GM19455 (cell line): Measurements from ENCODE around the gene CYP3A7.
"Not testable (repeated sequence)": the region's sequence is repeated elsewhere in the genome, so short reads cannot be mapped to it uniquely, and the experiment has no call there.

Experiments used
- ATAC-seq: cut with Tn5 transposase; IDR thresholded peaks from one replicate; pipeline ENCODE4 v1.9.1; 2021; ENCODE audit not compliant: unreplicated experiment

Gene CYP3A7

DNA sequence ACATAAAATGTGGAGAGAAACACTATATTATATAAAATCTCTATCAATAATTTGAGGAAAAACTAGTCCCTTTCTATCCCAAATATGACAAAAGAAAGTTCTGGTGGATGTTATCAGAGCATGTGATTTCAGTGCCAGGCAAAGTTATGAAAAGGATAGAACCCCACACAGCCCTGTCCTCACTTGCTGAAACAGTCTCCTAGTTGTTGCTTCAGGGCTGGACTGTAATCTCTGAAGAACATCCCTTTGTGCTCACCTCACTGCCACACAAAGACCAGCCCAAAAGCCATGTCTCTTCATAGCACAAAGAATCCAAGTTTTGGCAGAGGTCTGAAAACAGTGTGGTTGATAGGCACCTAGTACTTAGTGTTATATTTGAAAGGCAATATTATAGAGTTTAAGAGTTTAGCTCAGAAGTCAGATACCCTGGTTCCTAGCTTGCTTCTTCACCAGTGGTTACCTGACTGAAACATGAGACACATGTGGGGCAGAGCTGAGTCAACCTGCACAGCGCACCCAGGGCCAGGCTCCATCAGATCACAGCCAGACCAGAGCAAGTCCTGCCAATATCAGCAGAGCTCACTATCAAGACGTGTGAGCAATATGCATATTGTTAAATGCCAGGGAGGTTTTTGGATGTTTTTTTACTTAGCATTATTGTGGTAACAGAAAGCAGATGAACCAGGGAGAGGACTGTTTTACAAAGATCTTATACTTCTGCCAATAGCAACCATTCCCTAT lies 25.0 kb downstream of the CYP3A7 start:
- ATAC-seq, result no peak

DNA sequence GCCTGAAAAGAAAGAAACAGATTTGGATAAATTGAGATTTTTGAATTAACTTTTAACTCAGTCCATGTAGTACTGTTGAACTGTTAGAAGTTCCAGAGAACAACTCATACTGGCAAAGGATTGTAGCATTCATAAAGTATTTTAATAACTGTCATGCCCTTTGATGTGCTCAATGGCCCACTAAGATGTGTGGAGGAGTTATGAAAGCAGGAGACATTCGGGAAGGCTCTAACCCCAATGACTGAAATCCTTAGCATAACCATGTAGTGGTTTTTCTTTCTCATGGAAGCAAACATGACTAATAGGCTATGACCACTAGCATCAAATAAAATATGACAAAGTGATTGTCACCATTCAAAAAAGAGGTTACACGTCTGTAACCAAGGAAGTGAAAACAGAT lies 25.7 kb downstream of the CYP3A7 start:
- no peak for ATAC-seq

DNA sequence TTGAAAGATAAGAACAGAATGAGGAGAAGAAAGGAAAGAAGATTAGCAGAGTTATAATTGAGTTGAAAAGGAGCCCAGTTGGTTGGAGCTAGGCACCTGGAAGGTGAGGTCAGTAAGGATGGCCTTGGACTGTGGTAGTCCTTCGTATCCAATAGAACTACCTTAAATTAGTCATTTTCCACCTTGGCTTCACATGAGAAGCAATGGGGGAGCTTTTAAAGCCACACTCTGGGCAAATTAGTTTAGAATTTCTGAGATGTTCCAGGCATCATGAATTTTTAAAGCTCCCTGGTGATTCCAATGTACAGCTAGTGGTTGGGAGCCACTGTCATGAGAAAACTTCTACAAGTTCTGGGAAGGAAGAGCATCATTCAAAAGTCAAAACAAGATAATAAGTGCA lies 27.9 kb downstream of the CYP3A7 start:
- no peak for ATAC-seq

GRCh38 chr7:99699946-99700345 lies 35.0 kb downstream of the CYP3A7 start:
- no peak for ATAC-seq

- ATAC-seq, result not testable (repeated sequence)
Measured at GRCh38 chr7:99698867-99699730, 35.9 kb downstream of the CYP3A7 start.

GRCh38 chr7:99694912-99695304 lies 40.1 kb downstream of the CYP3A7 start:
- ATAC-seq, result no peak

- ATAC-seq, result no peak
Measured at GRCh38 chr7:99694201-99694911, 40.6 kb downstream of the CYP3A7 start.

GRCh38 chr7:99693427-99694200 lies 41.4 kb downstream of the CYP3A7 start:
- no peak for ATAC-seq

GRCh38 chr7:99693100-99693426 lies 41.9 kb downstream of the CYP3A7 start:
- no peak for ATAC-seq

DNA sequence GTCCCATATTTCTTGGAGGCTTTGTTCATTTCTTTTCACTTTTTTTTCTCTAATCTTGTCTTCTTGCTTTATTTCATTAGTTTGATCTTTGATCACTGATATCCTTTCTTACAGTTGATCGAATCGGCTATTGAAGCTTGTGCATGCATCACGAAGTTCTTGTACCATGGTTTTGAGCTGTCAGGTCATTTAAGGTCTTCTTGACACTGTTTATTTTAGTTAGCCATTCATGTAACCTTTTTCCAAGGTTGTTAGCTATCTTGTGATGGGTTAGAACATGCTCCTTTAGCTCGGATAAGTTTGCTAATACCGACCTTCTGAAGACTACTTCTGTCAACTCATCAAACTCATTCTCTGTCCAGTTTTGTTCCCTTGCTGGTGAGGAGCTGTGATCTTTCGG lies 42.4 kb downstream of the CYP3A7 start:
- ATAC-seq, result not testable (repeated sequence)

GRCh38 chr7:99691658-99692057 lies 43.3 kb downstream of the CYP3A7 start:
- not testable (repeated sequence) for ATAC-seq

DNA sequence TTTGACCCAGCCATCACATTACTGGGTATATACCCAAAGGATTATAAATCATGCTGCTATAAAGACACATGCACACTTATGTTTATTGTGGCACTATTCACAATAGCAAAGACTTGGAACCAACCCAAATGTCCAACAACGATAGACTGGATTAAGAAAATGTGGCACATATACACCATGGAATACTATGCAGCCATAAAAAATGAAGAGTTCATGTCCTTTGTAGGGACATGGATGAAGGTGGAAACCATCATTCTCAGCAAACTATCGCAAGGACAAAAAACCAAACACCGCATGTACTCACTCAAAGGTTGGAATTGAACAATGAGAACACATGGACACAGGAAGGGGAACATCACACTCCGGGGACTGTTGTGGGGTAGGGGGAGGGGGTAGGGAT lies 44.1 kb downstream of the CYP3A7 start:
- not testable (repeated sequence) for ATAC-seq

- not testable (repeated sequence) for ATAC-seq
Measured at GRCh38 chr7:99685871-99686608, 49.0 kb downstream of the CYP3A7 start.

GRCh38 chr7:99685129-99685758 lies 49.8 kb downstream of the CYP3A7 start:
- no peak for ATAC-seq

DNA sequence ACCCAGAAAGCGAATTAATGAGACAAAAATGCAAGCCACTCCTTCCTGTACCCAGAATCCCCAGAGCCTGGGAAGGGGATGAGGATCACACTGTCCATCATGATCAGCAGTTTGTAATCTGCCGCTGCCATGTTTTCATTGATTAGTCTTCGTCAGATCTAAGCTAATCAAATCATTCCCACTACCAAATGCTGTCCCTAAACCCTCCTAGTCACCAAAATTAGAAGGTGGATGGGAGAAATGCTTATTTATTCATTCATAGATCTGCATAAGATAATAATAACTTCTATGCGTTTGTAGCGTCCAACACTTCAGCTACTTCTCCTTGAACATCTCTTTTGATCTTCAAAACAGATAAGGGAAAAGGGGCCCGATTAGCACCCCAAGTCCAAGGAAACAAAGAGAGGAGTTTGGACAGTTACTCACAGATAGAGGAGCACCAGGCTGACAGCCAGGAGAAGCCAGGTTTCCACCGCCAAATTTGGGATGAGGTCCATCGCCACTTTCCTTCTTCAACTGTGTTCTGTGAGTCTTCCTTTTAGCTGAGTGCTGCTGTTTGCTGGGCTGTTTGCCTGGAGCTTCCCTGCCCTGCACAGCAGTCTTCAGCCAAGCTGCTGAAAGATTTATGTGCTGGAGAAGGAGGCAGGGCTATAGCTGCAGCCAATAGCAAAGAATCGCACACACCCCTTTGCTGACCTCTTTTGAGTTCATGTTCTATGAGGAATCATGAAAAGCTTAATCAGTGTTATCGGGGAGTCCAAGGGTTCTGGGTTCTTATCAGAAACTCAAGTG lies 55.4 kb downstream of the CYP3A7 start, which contains the start of gene CYP3A5:
TSS of gene CYP3A5 (minus strand) at position 597 of the 792 bp plus-strand sequence. CDS start at position 497, 100 bp downstream.
- ATAC-seq, result no peak

DNA sequence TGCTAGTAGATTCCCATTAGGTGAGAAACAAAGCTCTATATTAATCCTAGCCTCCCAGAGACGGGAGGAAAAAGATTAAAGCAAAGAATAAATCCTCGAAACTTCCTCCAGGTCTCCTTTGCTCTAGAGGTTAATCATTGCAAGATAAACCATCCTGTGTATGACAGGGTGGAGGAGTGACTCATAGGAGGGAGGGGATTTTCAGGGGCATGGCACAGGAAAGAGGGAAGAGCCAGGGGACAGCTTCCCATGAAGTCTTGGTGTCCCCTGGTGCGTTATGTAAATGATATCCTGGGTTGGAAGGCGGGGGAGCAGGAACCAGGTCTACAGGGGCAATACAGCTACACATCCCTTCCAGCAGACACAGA lies 56.0 kb downstream of the CYP3A7 start:
- ATAC-seq, result no peak

GRCh38 chr7:99677648-99678045 lies 57.3 kb downstream of the CYP3A7 start:
- ATAC-seq, result no peak

DNA sequence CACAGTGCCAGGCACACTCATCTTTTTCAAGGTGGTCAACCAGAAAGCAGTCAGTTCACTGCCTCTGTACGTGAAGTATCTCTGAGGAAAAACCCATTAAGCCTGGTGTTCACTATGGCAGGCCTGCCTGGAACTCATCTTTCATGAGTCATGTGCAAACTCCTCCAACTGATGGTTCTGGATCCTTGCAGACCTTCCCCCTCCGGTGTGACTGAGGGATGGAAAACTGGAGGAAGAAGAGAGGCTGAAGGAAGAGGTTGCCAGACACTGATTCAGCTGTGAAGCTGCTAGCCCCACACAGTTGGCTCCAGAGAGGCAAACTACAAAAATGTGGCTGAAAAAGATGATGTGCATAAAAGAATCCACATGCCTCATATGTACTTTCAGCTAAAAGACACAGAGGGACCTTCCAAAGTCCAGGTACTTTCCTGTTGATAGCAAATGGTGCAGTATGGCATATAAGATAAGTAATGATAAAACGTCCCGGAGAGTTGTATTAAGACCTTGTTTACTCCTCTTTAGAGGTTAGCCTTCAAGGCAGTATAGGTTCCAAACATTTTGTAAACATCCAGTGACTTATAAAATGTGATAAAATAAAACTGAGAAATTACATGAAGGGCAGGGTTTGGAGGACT lies 57.9 kb downstream of the CYP3A7 start:
- ATAC-seq, result no peak
